ENCODE data around the gene AKAP13.
"Not testable (repeated sequence)": the region's sequence is repeated elsewhere in the genome, so short reads cannot be mapped to it uniquely, and the experiment has no call there.

- not testable (repeated sequence) for TF ChIP-seq CTCF (tag by site-specific recombination; IDR thresholded peaks at IDR 0.05); ZIC2 (tag by site-specific recombination; IDR thresholded peaks at IDR 0.05); GLI2 (tag by site-specific recombination; IDR thresholded peaks at IDR 0.05; ENCODE audit: borderline replicate concordance, low read depth)
Measured at GRCh38 chr15:85535533-85536330, 155.3 kb downstream of the AKAP13 start.

Data from HEK293 (cell line).